Measurements from ENCODE around the gene PEX16.

DNA sequence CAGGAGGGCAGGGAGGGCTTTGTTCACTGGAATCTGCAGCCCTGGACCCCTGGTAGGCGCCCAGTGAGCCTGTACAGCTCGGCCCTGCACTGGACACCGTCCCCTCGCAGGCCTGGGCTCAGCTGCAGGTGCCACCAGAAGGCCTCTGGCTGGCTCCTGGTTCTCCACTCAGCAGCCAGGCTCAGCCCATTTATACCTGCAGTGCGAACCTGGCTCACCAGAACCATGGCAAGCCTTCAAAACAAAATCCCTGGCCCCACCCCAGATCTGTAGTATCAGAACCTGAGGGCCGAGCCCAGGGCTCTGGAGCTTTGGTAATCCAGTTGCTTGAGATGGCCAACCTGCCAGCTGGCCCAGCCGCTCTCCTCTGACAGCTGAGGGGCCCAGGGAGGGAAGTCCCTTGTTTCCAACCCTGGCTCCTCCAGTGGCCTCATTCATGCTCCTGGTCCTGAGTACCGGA, 9.7 kb downstream of the PEX16 start:
- TF ChIP-seq, protein P1, sequence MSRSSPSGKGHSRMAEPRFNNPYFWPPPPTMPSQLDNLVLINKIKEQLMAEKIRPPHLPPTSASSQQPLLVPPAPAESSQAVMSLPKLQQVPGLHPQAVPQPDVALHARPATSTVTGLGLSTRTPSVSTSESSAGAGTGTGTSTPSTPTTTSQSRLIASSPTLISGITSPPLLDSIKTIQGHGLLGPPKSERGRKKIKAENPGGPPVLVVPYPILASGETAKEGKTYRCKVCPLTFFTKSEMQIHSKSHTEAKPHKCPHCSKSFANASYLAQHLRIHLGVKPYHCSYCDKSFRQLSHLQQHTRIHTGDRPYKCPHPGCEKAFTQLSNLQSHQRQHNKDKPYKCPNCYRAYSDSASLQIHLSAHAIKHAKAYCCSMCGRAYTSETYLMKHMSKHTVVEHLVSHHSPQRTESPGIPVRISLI (CRISPR knock-in tag; IDR thresholded peaks at IDR 0.05; ENCODE audit: borderline replicate concordance): no peak
- TF ChIP-seq CBX1 (IDR thresholded peaks at IDR 0.05; ENCODE audit: low read depth): no peak
- TF ChIP-seq YY1 (IDR thresholded peaks at IDR 0.05; ENCODE audit: insufficient read depth, insufficient replicate concordance, low read depth, low read length): no peak
- no peak for TF ChIP-seq MYC (CRISPR knock-in tag; IDR thresholded peaks at IDR 0.05; ENCODE audit: borderline replicate concordance)
- TF ChIP-seq ZNF274 (CRISPR knock-in tag; IDR thresholded peaks at IDR 0.05): no peak
